ENCODE results near the gene ERBB4.

ERBB4 gene

DNA sequence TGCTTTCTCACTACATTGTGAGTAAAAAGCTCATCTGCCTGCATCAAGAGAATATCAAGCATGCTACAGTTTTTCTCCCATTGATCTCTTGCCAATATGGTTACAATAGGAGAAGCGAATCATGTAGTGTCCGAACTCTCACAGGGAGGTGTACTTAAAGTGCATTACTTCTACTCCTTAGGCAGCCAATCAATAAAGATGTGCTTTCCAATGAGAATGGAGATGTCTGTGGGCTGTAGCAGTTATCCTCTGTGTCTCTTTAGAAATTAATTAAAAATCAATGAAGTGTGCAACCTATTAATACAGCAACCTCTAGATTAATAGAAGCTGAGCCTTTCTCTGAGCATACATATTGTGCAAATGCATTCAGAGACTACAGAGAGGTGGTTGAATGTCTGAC is 1098.5 kb downstream of the ERBB4 start:
- FAIRE-seq = no peak

DNA sequence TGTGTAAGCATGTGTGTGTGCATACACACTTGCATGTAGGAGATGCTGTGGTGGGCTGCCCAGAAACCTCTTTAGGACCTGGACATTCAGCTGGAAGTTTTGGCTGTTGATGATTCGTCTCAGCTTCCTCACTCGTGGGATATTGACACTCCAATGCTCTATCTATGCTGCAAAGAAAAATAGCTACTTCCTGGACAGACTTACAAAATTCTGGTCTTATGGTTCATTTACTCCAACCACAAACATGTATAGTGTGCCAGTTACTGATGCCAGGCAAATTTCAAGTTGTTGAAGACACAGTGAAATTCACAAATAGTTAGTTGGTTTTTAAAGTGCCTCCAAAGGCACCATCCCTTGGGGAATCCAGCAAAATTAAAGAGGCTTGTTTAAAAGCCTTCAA is 1099.6 kb downstream of the ERBB4 start:
- FAIRE-seq = no peak

GRCh38 chr2:211437396-211437795 is 1101.2 kb downstream of the ERBB4 start:
- no peak for FAIRE-seq

DNA sequence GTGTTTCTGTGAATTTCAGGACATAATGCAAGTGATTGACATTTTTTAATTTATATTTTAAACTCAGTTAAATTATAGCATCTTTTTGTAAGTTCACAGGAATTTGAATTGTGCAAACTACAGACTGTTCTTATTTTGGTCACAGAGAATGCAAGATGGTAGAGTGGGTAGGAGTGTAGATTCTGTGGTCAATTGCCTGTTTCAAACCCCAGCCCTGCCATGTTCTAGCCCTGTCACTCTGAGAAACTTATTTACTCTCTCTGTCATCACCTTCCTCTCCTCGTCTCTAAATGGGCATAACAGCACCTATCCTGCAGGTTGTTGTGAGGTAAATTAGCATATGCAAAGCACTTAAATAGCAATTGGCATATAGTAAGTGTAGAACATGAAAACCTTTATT is 1102.4 kb downstream of the ERBB4 start:
- no peak for FAIRE-seq

DNA sequence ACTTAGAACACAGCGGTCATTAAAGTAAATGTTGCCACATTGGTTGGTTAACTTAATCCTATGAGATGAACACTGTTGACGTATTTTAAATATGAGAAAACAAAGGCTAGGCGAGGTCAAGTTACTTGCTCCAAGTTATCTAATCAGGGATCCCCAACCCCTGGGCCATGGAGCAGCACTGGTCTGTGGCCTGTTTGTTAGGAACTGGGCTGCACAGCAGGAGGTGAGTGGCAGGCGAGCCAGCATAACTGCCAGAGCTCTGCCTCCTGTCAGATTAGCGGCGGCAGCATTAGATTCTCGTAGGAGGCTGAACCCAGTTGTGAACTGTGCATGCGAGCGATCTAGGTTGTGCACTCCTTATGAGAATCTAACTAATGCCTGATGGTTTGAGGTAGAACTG is 1103.3 kb downstream of the ERBB4 start:
- no peak for FAIRE-seq

- FAIRE-seq = no peak
Observed at GRCh38 chr2:211434773-211435172, 1103.8 kb downstream of the ERBB4 start.

DNA sequence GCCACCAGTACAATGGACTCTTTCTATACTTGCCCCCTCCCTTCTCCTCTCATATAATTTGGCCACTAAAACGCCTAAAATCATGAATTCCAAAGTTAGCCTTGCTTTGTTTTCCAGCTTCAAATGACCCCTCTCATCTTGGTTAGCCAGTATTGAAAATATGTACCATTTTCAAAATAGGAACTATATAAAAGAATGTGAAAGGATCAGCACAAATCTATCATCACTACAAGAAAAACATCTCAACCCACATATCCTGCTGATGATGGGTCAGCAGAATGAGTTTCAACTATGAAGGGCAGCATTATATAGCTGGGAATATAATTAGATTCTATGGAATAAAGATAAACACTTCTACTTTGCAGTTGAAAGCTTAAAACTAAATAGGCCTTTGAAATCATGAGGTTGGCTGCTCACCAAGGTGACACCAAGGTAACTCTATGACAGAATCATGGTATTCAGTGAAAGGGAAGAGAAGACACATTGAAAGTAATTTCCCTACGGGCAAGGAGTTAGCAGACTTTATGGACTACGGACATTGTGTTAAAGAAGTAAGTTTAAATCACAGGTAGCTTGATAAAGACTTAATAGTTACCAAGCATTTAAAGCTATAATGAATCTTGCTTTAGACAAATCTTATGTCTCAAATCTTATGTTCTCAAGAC is 1109.2 kb downstream of the ERBB4 start:
- no peak for FAIRE-seq

- FAIRE-seq = no peak
Observed at GRCh38 chr2:211426240-211426639, 1112.4 kb downstream of the ERBB4 start.

GRCh38 chr2:211423018-211423417 is 1115.6 kb downstream of the ERBB4 start:
- no peak for FAIRE-seq

GRCh38 chr2:211417544-211417943 is 1121.1 kb downstream of the ERBB4 start:
- no peak for FAIRE-seq

DNA sequence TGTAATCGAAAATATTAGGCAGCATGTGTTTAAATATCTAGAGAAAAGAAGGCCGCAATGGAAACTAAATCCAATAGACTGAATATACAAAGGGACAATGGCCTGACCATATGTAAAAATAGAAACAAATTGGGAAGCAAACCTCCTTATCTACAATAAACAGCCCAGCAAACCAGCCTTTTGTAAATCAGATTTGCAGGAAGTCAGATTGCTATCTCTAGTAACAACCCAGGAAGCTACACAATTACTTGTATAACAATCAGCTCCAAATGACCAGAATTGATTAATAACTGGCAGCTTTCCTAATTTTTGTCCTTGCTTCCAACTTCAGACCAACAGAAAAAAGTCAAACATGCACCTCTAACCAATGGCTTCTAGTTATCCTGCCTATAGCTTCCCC is 1122.2 kb downstream of the ERBB4 start:
- no peak for FAIRE-seq

DNA sequence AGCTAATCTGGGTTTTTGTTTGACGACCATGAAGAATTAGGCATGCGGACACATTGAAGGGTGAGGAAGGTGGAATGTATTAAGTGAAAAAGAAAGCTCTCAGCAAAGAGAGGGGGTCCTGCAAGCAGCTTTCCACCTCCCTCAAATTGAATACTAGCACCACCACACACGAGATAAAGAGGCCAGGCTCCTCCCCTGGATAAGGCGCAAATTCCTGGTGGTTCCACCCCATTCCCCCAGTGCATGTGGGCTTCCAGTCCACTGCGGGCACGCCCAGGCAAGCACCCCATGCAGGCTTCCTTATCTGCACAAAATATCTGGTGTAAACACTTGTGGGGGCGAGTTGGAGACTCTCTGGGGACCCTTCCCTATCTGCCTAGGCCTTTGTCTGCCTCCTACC is 1124.9 kb downstream of the ERBB4 start:
- no peak for FAIRE-seq

- no peak for FAIRE-seq
Observed at GRCh38 chr2:211408483-211408891, 1130.1 kb downstream of the ERBB4 start.

GRCh38 chr2:211407076-211407475 is 1131.5 kb downstream of the ERBB4 start:
- no peak for FAIRE-seq

GRCh38 chr2:211405036-211405435 is 1133.6 kb downstream of the ERBB4 start:
- FAIRE-seq = no peak

DNA sequence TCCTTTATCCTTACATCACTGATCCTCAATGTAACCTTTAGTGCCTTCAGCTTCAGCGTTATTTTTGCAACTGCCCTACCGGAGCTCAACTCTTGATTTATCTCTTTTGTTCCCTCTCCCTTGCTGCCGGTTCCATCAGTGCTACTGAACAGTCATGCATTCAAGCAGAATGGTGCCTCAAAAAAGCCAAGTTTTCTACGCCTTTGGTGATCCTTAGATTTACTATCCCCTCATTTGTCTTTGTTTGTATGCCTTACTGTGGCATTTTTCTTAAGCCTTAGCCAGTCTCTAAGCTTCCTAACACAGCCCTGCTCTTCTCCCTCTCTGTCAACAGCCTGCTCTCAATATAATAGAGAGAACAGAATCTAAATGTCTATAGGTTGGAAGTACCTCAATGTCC is 1134.5 kb downstream of the ERBB4 start:
- FAIRE-seq = no peak

DNA sequence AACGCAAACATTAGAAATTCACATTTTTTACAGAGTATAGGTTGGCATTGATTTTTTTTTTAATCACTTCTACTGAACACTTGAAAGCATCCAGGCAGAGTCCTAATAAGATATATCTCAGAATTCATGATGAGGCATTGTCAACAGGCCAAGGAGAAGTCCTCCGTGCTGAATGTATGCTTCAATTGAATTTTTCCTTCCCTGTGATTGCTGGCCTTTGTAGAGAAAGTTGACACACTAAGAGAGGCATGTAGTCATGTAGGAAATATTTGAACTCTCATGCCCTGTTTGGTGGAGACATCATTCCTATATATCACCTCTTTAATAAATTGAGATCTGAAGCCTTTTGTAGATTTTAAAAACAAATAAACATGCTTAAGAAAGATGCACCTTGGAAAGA is 1137.3 kb downstream of the ERBB4 start:
- no peak for FAIRE-seq

- FAIRE-seq = no peak
Observed at GRCh38 chr2:211397764-211398163, 1140.8 kb downstream of the ERBB4 start.

GRCh38 chr2:211396815-211397214 is 1141.8 kb downstream of the ERBB4 start:
- no peak for FAIRE-seq

DNA sequence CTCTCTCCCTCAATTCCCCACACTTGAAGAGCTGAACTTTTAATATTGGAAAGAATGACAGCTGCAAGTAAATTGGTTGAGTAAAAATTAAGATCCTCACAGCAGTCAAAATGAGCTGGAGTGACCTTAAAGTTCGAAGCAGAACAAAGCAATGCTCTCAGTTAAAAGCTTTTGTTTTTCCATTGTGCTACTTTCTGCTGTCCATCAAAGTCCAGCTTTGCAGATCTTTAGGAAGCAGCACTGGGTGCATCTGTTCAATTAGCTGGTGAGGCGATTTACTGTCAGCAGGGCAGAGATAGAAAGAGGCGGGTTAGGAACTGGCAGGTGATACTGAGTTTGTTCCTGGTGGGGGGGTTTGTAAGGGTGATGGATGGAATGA is 1147.4 kb downstream of the ERBB4 start:
- no peak for FAIRE-seq

- no peak for FAIRE-seq
Observed at GRCh38 chr2:211390536-211391188, 1147.9 kb downstream of the ERBB4 start.

GRCh38 chr2:211387734-211388133 is 1150.9 kb downstream of the ERBB4 start:
- no peak for FAIRE-seq

GRCh38 chr2:211380041-211380440 is 1158.6 kb downstream of the ERBB4 start:
- FAIRE-seq = no peak

GRCh38 chr2:211376410-211376809 is 1162.2 kb downstream of the ERBB4 start:
- no peak for FAIRE-seq

DNA sequence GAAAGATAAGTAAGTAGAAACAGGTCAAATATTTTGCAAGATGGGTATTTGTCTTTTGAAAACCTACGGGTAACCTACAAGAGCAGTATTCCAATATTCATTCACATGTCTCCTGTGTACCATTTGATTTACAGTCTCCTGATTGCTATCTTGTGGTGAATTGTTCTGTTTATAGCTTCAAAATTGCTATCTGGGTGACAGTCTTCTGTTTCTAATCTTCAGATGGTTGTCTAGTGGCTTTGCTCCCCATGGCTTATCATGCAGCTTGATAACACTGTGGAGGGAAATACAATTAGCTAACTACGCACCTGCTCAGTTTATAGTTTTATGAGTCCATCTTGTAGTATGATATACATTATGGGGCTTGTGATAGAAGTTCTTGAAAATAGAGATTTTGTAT is 1165.4 kb downstream of the ERBB4 start:
- no peak for FAIRE-seq

All from endometrium (tissue), 2 donors.